ENCODE data around the gene KLHDC7A.

The KLHDC7A gene

DNA sequence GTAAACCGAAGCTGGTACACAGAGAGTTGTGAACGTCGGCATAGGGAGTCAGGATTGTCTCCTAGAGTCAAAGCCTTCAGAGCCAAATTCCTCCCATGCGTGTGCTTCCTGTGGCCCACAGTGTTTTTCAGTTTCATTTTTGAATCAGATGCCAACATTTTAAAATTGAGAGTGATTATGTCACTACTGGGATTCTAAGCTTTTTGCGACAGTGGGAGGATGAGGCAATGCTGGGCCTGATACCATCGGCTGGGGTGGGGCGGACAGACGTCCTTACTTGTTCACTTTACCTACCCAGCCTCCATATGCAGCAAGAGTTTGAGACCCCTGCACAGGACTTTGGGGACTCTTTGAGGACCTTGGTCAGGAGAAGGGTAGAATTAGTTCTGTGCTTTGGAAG, 1.3 kb upstream of the KLHDC7A start:
- Histone ChIP-seq H3K4me1 (ENCODE audit: insufficient read depth, low read length, poor library complexity, severe bottlenecking) (no peaks in the 10 kb centered on the region), H3K36me3 (ENCODE audit: insufficient read depth, low read length) (no peaks in the 10 kb centered on the region), H3K9me2 (replicated peaks; ENCODE audit: low read depth, low read length) (no peaks in the 10 kb centered on the region), H3K4me3 (ENCODE audit: low read length, poor library complexity, severe bottlenecking) (no peak overlapping the region), H3F3A (ENCODE audit: low read depth) (no peaks in the 10 kb centered on the region), H3K79me2 (ENCODE audit: insufficient read depth, low read length) (no peaks in the 10 kb centered on the region), H3K27me3 (ENCODE audit: insufficient read depth, low read length, poor library complexity, severe bottlenecking) (no peaks in the 10 kb centered on the region), H3K9ac (ENCODE audit: low read depth, low read length, poor library complexity, severe bottlenecking) (no peak overlapping the region), H2AFZ (ENCODE audit: low read length) (no peak overlapping the region), H3K9me3 (ENCODE audit: insufficient read depth, low read depth, low read length) (no peaks in the 10 kb centered on the region), H3K4me2 (ENCODE audit: low read depth, low read length, poor library complexity, severe bottlenecking) (no peak overlapping the region), H4K20me1 (ENCODE audit: insufficient read depth, low read length, poor library complexity, severe bottlenecking) (no peaks in the 10 kb centered on the region)
- no peak for TF ChIP-seq EZH2phosphoT487 (IDR thresholded peaks at IDR 0.05; ENCODE audit: borderline replicate concordance)
- TF ChIP-seq, protein P1, sequence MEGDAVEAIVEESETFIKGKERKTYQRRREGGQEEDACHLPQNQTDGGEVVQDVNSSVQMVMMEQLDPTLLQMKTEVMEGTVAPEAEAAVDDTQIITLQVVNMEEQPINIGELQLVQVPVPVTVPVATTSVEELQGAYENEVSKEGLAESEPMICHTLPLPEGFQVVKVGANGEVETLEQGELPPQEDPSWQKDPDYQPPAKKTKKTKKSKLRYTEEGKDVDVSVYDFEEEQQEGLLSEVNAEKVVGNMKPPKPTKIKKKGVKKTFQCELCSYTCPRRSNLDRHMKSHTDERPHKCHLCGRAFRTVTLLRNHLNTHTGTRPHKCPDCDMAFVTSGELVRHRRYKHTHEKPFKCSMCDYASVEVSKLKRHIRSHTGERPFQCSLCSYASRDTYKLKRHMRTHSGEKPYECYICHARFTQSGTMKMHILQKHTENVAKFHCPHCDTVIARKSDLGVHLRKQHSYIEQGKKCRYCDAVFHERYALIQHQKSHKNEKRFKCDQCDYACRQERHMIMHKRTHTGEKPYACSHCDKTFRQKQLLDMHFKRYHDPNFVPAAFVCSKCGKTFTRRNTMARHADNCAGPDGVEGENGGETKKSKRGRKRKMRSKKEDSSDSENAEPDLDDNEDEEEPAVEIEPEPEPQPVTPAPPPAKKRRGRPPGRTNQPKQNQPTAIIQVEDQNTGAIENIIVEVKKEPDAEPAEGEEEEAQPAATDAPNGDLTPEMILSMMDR (conservative IDR thresholded peaks at IDR 0.05; ENCODE audit: low read length), result no peak

DNA sequence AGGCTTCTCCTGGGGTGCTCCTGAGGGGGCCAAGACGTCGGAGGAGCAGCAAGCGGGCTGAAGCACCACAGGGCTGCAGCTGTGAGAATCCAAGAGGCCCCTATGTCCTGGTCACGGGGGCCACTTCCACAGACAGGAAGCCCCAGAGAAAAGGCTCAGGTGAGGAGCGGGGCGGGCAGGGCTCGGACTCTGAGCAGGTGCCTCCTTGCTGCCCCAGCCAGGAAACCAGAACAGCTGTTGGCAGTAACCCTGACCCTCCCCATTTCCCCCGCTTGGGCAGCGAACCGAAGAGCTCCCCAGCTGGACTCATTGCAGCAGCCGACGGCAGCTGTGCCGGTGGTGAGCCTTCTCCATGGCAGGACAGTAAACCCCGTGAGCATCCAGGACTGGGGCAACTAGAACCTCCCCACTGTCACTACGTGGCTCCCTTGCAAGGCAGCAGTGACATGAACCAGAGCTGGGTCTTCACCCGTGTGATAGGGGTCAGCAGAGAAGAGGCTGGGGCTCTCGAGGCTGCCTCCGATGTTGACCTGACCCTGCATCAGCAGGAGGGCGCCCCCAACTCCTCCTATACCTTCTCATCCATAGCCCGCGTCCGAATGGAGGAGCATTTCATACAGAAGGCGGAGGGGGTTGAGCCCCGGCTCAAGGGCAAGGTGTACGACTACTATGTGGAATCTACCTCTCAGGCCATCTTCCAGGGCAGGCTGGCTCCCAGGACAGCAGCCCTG, 625 bp downstream of the KLHDC7A start:
- Histone ChIP-seq H3K4me1 (ENCODE audit: insufficient read depth, low read length, poor library complexity, severe bottlenecking) (no peaks in the 10 kb centered on the region), H3K9me3 (ENCODE audit: insufficient read depth, low read depth, low read length) (no peaks in the 10 kb centered on the region), H3K79me2 (ENCODE audit: insufficient read depth, low read length) (no peaks in the 10 kb centered on the region), H3K27me3 (ENCODE audit: insufficient read depth, low read length, poor library complexity, severe bottlenecking) (no peaks in the 10 kb centered on the region), H3K4me3 (ENCODE audit: low read length, poor library complexity, severe bottlenecking) (no peak overlapping the region), H4K20me1 (ENCODE audit: insufficient read depth, low read length, poor library complexity, severe bottlenecking) (no peaks in the 10 kb centered on the region), H3F3A (ENCODE audit: low read depth) (no peaks in the 10 kb centered on the region), H3K36me3 (ENCODE audit: insufficient read depth, low read length) (no peaks in the 10 kb centered on the region), H2AFZ (ENCODE audit: low read length) (no peak overlapping the region), H3K9ac (ENCODE audit: low read depth, low read length, poor library complexity, severe bottlenecking) (no peak overlapping the region), H3K9me2 (replicated peaks; ENCODE audit: low read depth, low read length) (no peaks in the 10 kb centered on the region), H3K4me2 (ENCODE audit: low read depth, low read length, poor library complexity, severe bottlenecking) (no peak overlapping the region)
- TF ChIP-seq, protein P1 (conservative IDR thresholded peaks at IDR 0.05; ENCODE audit: low read length), result no peak
- no peak for TF ChIP-seq EZH2phosphoT487 (IDR thresholded peaks at IDR 0.05; ENCODE audit: borderline replicate concordance)

DNA sequence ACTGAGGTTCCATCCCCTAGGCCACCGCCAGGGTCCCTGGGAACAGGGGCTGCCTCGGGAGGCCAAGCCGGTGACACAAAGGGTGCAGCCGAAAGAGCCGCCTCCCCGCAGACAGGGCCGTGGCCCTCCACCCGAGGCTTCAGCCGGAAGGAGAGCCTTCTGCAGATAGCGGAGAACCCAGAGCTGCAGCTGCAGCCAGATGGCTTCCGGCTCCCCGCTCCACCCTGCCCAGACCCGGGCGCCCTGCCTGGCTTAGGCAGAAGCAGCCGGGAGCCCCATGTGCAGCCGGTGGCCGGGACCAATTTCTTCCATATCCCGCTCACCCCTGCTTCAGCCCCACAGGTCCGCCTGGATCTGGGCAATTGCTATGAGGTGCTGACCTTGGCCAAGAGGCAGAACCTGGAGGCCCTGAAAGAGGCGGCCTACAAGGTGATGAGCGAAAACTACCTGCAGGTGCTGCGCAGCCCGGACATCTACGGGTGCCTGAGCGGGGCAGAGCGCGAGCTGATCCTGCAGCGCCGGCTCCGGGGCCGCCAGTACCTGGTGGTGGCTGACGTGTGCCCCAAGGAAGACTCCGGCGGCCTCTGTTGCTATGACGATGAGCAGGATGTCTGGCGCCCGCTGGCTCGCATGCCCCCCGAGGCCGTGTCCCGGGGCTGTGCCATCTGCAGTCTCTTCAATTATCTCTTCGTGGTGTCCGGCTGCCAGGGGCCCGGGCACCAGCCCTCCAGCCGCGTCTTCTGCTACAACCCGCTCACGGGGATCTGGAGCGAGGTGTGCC, 1.4 kb downstream of the KLHDC7A start:
- H3K9me3 ChIP-seq (ENCODE audit: insufficient read depth, low read depth, low read length), result no peaks in the 10 kb centered on the region
- H3K36me3 ChIP-seq (ENCODE audit: insufficient read depth, low read length), result no peaks in the 10 kb centered on the region
- no peak overlapping the region for H3K9ac ChIP-seq (ENCODE audit: low read depth, low read length, poor library complexity, severe bottlenecking)
- no peak overlapping the region for H2AFZ ChIP-seq (ENCODE audit: low read length)
- H3K79me2 ChIP-seq (ENCODE audit: insufficient read depth, low read length), result no peaks in the 10 kb centered on the region
- H3F3A ChIP-seq (ENCODE audit: low read depth), result no peaks in the 10 kb centered on the region
- no peaks in the 10 kb centered on the region for H3K27me3 ChIP-seq (ENCODE audit: insufficient read depth, low read length, poor library complexity, severe bottlenecking)
- no peak overlapping the region for H3K4me3 ChIP-seq (ENCODE audit: low read length, poor library complexity, severe bottlenecking)
- H3K4me2 ChIP-seq (ENCODE audit: low read depth, low read length, poor library complexity, severe bottlenecking), result no peak overlapping the region
- H3K9me2 ChIP-seq (replicated peaks; ENCODE audit: low read depth, low read length), result no peaks in the 10 kb centered on the region
- H3K4me1 ChIP-seq (ENCODE audit: insufficient read depth, low read length, poor library complexity, severe bottlenecking), result no peaks in the 10 kb centered on the region
- no peaks in the 10 kb centered on the region for H4K20me1 ChIP-seq (ENCODE audit: insufficient read depth, low read length, poor library complexity, severe bottlenecking)
- TF ChIP-seq, protein P1 (conservative IDR thresholded peaks at IDR 0.05; ENCODE audit: low read length), result no peak
- TF ChIP-seq EZH2phosphoT487 (IDR thresholded peaks at IDR 0.05; ENCODE audit: borderline replicate concordance), result no peak

Data from Loucy (cell line).